Transverse colon (tissue), 4 donors: Measurements from ENCODE around the gene WDR37.

Source experiments
- POLR2A ChIP-seq: fragments of 450-650 bp; IDR thresholded peaks from one replicate; pipeline ENCODE4 v1.6.1; 2016; ENCODE audit warnings: antibody characterized with exemption, mild to moderate bottlenecking, moderate library complexity
- POLR2AphosphoS5 ChIP-seq, 3 donors: sonication (generic); formaldehyde crosslinking; IDR thresholded peaks; one replicate each; pipeline ENCODE4 v1.6.1; 2016; ENCODE audit warnings: antibody characterized with exemption in 3 of 3
- TF ChIP-seq, protein P1 (sequence below), 5 experiments: fragments of 200-600 bp in 3 of 5; fragments of 450-650 bp in 2 of 5; sonication (generic) in 3 of 5; IDR thresholded peaks; 1 replicate in 2 of 5; 2 replicates in 3 of 5; pipeline ENCODE4 v1.5.1; 2016 to 2017; ENCODE audit warnings: antibody characterized with exemption in 5 of 5, inconsistent platforms in 3 of 5, mild to moderate bottlenecking in 2 of 5, moderate library complexity in 1 of 5

DNA sequence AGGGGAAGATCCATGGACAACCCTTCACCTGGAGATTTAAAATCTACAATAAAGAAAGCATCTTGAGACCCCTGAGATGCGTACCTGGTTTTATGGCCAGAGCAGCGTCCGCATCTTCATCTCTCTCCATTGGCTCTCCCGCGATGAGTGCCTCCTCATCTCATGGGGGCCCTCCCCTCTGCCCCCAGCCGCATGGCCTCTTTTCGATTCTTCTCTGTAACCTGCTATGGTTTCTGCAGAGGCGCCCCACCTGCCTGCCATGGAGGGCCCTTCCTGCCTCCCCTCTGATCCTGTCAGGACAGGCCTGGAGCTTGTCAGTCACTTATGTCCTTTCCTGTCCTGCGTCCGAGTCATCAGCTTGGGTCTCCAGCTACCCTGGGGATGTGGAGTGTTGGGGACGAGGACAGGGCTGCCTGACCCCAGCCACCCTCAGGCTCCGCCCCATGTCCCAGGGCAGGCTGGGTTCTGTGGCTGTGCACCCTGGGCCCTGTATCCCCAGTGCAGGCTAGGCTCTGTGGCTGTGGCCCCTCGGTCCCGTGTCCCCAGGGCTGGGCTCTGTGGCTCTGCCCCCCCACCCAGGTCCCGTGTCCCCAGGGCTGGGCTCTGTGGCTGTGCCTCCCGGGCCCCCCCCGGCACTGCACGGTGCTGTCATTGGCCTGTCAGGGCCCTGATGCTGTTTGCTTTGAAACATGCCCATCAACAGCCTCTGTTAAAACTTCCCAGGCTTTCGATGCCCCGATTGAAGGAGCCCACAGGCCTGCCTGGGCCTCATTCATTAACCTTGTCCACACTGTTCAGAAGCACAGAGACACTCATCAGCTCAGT lies 99.8 kb downstream of the WDR37 start:
- TF ChIP-seq, protein P1, sequence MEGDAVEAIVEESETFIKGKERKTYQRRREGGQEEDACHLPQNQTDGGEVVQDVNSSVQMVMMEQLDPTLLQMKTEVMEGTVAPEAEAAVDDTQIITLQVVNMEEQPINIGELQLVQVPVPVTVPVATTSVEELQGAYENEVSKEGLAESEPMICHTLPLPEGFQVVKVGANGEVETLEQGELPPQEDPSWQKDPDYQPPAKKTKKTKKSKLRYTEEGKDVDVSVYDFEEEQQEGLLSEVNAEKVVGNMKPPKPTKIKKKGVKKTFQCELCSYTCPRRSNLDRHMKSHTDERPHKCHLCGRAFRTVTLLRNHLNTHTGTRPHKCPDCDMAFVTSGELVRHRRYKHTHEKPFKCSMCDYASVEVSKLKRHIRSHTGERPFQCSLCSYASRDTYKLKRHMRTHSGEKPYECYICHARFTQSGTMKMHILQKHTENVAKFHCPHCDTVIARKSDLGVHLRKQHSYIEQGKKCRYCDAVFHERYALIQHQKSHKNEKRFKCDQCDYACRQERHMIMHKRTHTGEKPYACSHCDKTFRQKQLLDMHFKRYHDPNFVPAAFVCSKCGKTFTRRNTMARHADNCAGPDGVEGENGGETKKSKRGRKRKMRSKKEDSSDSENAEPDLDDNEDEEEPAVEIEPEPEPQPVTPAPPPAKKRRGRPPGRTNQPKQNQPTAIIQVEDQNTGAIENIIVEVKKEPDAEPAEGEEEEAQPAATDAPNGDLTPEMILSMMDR (IDR thresholded peaks at IDR 0.05): no peak
- TF ChIP-seq POLR2A (no peak), POLR2AphosphoS5 (IDR thresholded peaks at IDR 0.05) (no peak)
